ENCODE measurements around the gene CAMTA1. TPM values are rescaled to one million over a fixed set of nuclear protein-coding genes. Genes with fewer than 3 reads are reported as not detected.

Gene CAMTA1
- polyA plus RNA-seq, 1 experiment = 23.1 TPM

DNA sequence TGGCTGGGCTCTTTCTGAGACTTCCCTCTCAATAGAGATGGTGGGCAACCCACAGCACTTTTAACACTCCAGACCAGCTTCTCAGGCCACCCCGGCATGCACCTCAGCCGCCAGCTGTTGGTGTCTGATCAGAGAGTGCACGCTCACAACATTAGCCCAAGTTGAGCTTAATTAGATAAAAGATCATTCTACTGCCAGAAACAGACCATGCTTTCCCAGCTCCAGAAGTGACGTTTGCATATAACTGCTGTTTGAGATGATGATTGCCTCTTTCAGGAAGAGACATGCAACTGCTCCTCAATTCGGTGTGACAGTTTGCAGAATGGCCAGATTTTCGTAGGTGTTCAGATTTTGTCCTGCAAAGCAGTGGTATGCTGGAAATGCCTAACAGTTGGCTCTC is 700.6 kb downstream of the CAMTA1 start:
- TF ChIP-seq, protein P1, sequence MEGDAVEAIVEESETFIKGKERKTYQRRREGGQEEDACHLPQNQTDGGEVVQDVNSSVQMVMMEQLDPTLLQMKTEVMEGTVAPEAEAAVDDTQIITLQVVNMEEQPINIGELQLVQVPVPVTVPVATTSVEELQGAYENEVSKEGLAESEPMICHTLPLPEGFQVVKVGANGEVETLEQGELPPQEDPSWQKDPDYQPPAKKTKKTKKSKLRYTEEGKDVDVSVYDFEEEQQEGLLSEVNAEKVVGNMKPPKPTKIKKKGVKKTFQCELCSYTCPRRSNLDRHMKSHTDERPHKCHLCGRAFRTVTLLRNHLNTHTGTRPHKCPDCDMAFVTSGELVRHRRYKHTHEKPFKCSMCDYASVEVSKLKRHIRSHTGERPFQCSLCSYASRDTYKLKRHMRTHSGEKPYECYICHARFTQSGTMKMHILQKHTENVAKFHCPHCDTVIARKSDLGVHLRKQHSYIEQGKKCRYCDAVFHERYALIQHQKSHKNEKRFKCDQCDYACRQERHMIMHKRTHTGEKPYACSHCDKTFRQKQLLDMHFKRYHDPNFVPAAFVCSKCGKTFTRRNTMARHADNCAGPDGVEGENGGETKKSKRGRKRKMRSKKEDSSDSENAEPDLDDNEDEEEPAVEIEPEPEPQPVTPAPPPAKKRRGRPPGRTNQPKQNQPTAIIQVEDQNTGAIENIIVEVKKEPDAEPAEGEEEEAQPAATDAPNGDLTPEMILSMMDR (IDR thresholded peaks at IDR 0.05; ENCODE audit: insufficient read depth, low read depth, low read length) = no peak
- DNase-seq (ENCODE audit: low read depth) = no peak
- CTCF ChIA-PET = no interaction called here
- H3K36me3 ChIP-seq (ENCODE audit: control insufficient read depth, insufficient read depth, low read length) = no peaks in the 10 kb centered on the region
- no peaks in the 10 kb centered on the region for H3K27me3 ChIP-seq (ENCODE audit: control insufficient read depth, insufficient read depth, low read length)
- POLR2A ChIA-PET = no interaction called here
- no peak overlapping the region for H3K4me3 ChIP-seq (ENCODE audit: low read depth, low read length)

- H3K4me3 ChIP-seq (ENCODE audit: low read depth, low read length) = no peak overlapping the region
- ChIA-PET CTCF (no interaction called here), POLR2A (no interaction called here)
These were observed 702.7 kb downstream of the CAMTA1 start for GRCh38 chr1:7487766-7488474.

GRCh38 chr1:7488475-7488842 is 703.2 kb downstream of the CAMTA1 start:
- CTCF ChIA-PET = no interaction called here
- TF ChIP-seq, protein P1 (IDR thresholded peaks at IDR 0.05; ENCODE audit: insufficient read depth, low read depth, low read length) = no peak
- DNase-seq (ENCODE audit: low read depth) = no peak

More at GRCh38 chr1:7487766-7488474, 702.7 kb downstream of the CAMTA1 start:
- DNase-seq (ENCODE audit: low read depth) = no peak
- TF ChIP-seq, protein P1 (IDR thresholded peaks at IDR 0.05; ENCODE audit: insufficient read depth, low read depth, low read length) = no peak
- Histone ChIP-seq H3K27me3 (ENCODE audit: control insufficient read depth, insufficient read depth, low read length) (no peaks in the 10 kb centered on the region), H3K36me3 (ENCODE audit: control insufficient read depth, insufficient read depth, low read length) (no peaks in the 10 kb centered on the region)

GRCh38 chr1:7489586-7489985 is 704.3 kb downstream of the CAMTA1 start:
- ChIA-PET POLR2A (no interaction called here), CTCF (interaction anchor here (0.7 kb wide), 1 partner anchor 19 kb away, joined by 3 read pairs; no protein-coding TSS in a partner anchor)

More at GRCh38 chr1:7488475-7488842, 703.2 kb downstream of the CAMTA1 start:
- H3K4me3 ChIP-seq (ENCODE audit: low read depth, low read length) = no peak overlapping the region
- POLR2A ChIA-PET = no interaction called here
- H3K36me3 ChIP-seq (ENCODE audit: control insufficient read depth, insufficient read depth, low read length) = no peaks in the 10 kb centered on the region
- no peaks in the 10 kb centered on the region for H3K27me3 ChIP-seq (ENCODE audit: control insufficient read depth, insufficient read depth, low read length)

GRCh38 chr1:7490576-7490975 is 705.3 kb downstream of the CAMTA1 start:
- Histone ChIP-seq H3K36me3 (ENCODE audit: control insufficient read depth, insufficient read depth, low read length) (no peaks in the 10 kb centered on the region), H3K4me3 (ENCODE audit: low read depth, low read length) (no peak overlapping the region), H3K27me3 (ENCODE audit: control insufficient read depth, insufficient read depth, low read length) (no peaks in the 10 kb centered on the region)
- no peak for DNase-seq (ENCODE audit: low read depth)
- CTCF ChIA-PET = no interaction called here
- POLR2A ChIA-PET = no interaction called here
- TF ChIP-seq, protein P1 (IDR thresholded peaks at IDR 0.05; ENCODE audit: insufficient read depth, low read depth, low read length) = no peak

More at GRCh38 chr1:7489586-7489985, 704.3 kb downstream of the CAMTA1 start:
- DNase-seq (ENCODE audit: low read depth) = no peak
- Histone ChIP-seq H3K36me3 (ENCODE audit: control insufficient read depth, insufficient read depth, low read length) (no peaks in the 10 kb centered on the region), H3K27me3 (ENCODE audit: control insufficient read depth, insufficient read depth, low read length) (no peaks in the 10 kb centered on the region), H3K4me3 (ENCODE audit: low read depth, low read length) (no peak overlapping the region)
- TF ChIP-seq, protein P1 (IDR thresholded peaks at IDR 0.05; ENCODE audit: insufficient read depth, low read depth, low read length) = no peak
